Activated CD4-positive, alpha-beta memory T cell treated with anti-CD3 and anti-CD28 coated beads, Interleukin-2, amount 10 ng/mL, durations not matched to agents 7 days and 5 days (primary cell): ENCODE data around the gene TOP3A. TPM values are rescaled to one million over a fixed set of nuclear protein-coding genes. Genes with fewer than 3 reads are reported as not detected.
A peak's percentile ranks its signal among the peaks of the same experiment; 100 is the strongest.
"Not testable (repeated sequence)": the region's sequence is repeated elsewhere in the genome, so short reads cannot be mapped to it uniquely, and the experiment has no call there.

Experiments
- CTCF ChIA-PET: fragments of 350-600 bp; sonication (Branson Sonifier 250); formaldehyde crosslinking; loops from one replicate; lab custom pipeline; 2021; ENCODE audit warnings: antibody characterized with exemption, inconsistent platforms; lab: Charles Lee
- POLR2A ChIA-PET: fragments of 350-600 bp; sonication (Branson Sonifier 250); formaldehyde crosslinking; loops from one replicate; lab custom pipeline; 2021; ENCODE audit warnings: antibody characterized with exemption; lab: Charles Lee
- DNase-seq: peaks from one replicate; pipeline ENCODE4 v3.0.0-alpha.2; 2020
- H3K27ac Mint-ChIP-seq: one replicate; pipeline ENCODE4 v1.8.0; 2021; ENCODE audit warnings: mild to moderate bottlenecking, mixed read lengths
- H3K27me3 Mint-ChIP-seq: one replicate; pipeline ENCODE4 v1.8.0; 2021; ENCODE audit warnings: mixed read lengths
- H3K36me3 Mint-ChIP-seq: one replicate; pipeline ENCODE4 v1.8.0; 2021; ENCODE audit warnings: low read depth, mixed read lengths
- H3K4me1 Mint-ChIP-seq: one replicate; pipeline ENCODE4 v1.8.0; 2021; ENCODE audit warnings: mixed read lengths
- H3K4me3 Mint-ChIP-seq: one replicate; pipeline ENCODE4 v1.8.0; 2021; ENCODE audit warnings: mild to moderate bottlenecking, mixed read lengths
- H3K9me3 Mint-ChIP-seq: one replicate; pipeline ENCODE4 v1.8.0; 2021; ENCODE audit warnings: mixed read lengths
- total RNA-seq, 2 experiments: library from RNA; stranded (reverse); gene quantifications; one replicate each; pipeline ENCODE4 v1.2.3, GENCODE V29; 2021

The TOP3A gene
- total RNA-seq, 2 experiments from 2014 or later: 51.4 to 54.9 TPM

- ChIA-PET POLR2A (interaction anchor here (1.0 to 1.9 kb wide), 4 partner anchors 12 to 66 kb away, joined by 3 to 8 read pairs (median 3); partner anchors contain the start of gene SHMT1), CTCF (interaction anchor here (0.9 kb wide), 1 partner anchor 11 kb away, joined by 3 read pairs; no protein-coding TSS in a partner anchor)
- Mint-ChIP-seq H3K36me3 (peaks cover 50% of the 10 kb centered on the region), H3K4me1 (peaks cover 59% of the 10 kb centered on the region), H3K9me3 (no peaks in the 10 kb centered on the region), H3K4me3 (no peak overlapping the region), H3K27me3 (no peaks in the 10 kb centered on the region), H3K27ac (no peak overlapping the region)
- DNase-seq: no peak
Measured at GRCh38 chr17:18320301-18320700, 5.5 kb upstream of the TOP3A start.

GRCh38 chr17:18319604-18320256 is 4.9 kb upstream of the TOP3A start:
- ChIA-PET POLR2A (interaction anchor here (1.0 to 1.9 kb wide), 4 partner anchors 13 to 66 kb away, joined by 3 to 8 read pairs (median 3); partner anchors contain the start of gene SHMT1), CTCF (interaction anchor here (0.9 kb wide), 1 partner anchor 11 kb away, joined by 3 read pairs; no protein-coding TSS in a partner anchor)
- no peak for DNase-seq
- Mint-ChIP-seq H3K36me3 (peaks cover 48% of the 10 kb centered on the region), H3K27me3 (no peaks in the 10 kb centered on the region), H3K4me1 (peaks cover 54% of the 10 kb centered on the region), H3K9me3 (no peaks in the 10 kb centered on the region), H3K4me3 (no peak overlapping the region), H3K27ac (no peak overlapping the region)

DNA sequence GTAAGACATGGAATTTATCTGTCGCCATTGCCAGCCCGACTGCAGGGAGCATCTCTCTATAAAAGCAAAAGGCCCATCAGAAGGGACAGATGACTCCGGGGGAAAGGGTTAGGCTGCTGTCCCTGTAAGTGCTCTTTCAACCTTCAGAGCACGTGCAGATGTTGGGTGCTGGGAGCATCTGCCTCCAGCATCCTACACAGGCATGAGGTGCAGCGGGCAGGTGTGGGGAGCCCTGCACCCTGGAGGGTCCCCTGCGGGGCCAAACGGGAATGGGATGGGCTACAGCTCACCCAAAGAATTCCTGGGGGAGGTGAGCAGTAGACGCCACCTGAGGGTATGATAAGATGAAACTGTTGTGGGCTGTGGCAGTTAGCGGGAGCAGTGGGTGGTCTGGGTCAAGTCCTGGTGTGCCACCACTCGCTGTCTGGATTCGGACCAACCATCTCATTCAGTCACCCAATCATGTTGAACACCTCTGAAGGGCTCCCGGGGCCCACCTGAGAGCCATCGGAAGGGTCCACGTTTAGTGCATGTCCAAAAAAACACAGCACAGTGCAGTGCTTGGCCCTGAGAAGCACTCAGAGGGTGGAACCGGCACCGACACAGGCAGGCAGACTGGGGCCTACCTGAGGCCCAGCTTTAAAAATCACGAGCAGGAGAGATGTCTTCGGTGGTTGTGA is 4.1 kb upstream of the TOP3A start:
- H3K27me3 Mint-ChIP-seq: no peaks in the 10 kb centered on the region
- peak overlapping the region; percentile 5 for H3K4me3 Mint-ChIP-seq
- peaks cover 41% of the 10 kb centered on the region for H3K36me3 Mint-ChIP-seq
- no peaks in the 10 kb centered on the region for H3K9me3 Mint-ChIP-seq
- ChIA-PET CTCF (no interaction called here), POLR2A (interaction anchor here (1.6 kb wide), 1 partner anchor 65 kb away, joined by 3 read pairs; no protein-coding TSS in a partner anchor)
- peaks cover 54% of the 10 kb centered on the region for H3K4me1 Mint-ChIP-seq
- H3K27ac Mint-ChIP-seq: no peak overlapping the region
- DNase-seq: no peak

DNA sequence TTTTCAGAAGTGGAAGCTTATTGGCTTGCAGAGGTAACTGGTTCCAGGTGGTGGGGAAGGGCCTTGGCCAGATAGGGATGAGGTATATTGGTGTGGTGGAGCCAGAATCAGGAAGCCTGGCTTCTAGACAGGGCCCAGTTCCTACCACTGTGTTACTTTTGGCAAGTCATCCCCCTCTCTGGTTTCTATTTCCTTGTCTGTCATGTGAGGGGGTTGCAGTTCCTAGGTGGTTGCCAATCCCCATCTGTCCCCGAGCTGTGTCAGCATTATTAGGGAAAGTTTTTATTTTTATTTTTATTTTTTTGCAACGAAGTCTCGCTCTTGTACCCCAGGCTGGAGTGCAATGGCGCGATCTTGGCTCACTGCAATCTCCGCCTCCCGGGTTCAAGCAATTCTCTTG is 3.3 kb upstream of the TOP3A start:
- no peak for DNase-seq
- H3K4me1 Mint-ChIP-seq: peaks cover 60% of the 10 kb centered on the region
- no peaks in the 10 kb centered on the region for H3K27me3 Mint-ChIP-seq
- H3K36me3 Mint-ChIP-seq: peaks cover 43% of the 10 kb centered on the region
- ChIA-PET CTCF (no interaction called here), POLR2A (no interaction called here)
- peak overlapping the region; percentile 19 for H3K4me3 Mint-ChIP-seq
- no peaks in the 10 kb centered on the region for H3K9me3 Mint-ChIP-seq
- H3K27ac Mint-ChIP-seq: no peak overlapping the region

DNA sequence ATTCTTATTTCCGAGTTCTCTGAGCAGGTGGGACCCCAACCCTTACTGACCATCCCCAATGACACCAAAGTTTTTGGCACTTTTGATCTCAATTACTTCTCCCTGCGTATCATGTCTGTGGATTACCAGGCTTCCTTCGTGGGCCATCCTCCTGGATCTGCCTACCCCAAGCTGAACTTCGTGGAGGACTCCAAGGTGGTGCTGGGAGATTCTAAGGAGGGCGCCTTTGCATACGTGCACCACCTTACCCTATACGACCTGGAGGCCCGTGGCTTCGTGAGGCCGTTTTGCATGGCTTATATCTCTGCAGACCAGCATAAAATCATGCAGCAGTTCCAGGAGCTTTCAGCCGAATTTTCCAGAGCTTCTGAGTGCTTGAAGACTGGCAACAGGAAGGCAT is 1.2 kb upstream of the TOP3A start:
- H3K9me3 Mint-ChIP-seq: no peaks in the 10 kb centered on the region
- peaks cover 54% of the 10 kb centered on the region for H3K36me3 Mint-ChIP-seq
- peak overlapping the region; percentile 92 for H3K4me3 Mint-ChIP-seq
- H3K27me3 Mint-ChIP-seq: no peaks in the 10 kb centered on the region
- ChIA-PET POLR2A (interaction anchor here (0.6 to 2.4 kb wide), 4 partner anchors 16 to 54 kb away, joined by 3 to 7 read pairs (median 6); partner anchors contain the start of gene SHMT1), CTCF (interaction anchor here (0.5 kb wide), 1 partner anchor 1930 kb away, joined by 3 read pairs; no protein-coding TSS in a partner anchor)
- H3K27ac Mint-ChIP-seq: peak overlapping the region; percentile 98
- DNase-seq: no peak
- H3K4me1 Mint-ChIP-seq: peaks cover 75% of the 10 kb centered on the region

GRCh38 chr17:18315562-18315922 is 748 bp upstream of the TOP3A start:
- Mint-ChIP-seq H3K9me3 (no peaks in the 10 kb centered on the region), H3K36me3 (peaks cover 55% of the 10 kb centered on the region), H3K4me1 (peaks cover 74% of the 10 kb centered on the region), H3K27ac (peak overlapping the region; percentile 98), H3K27me3 (no peaks in the 10 kb centered on the region), H3K4me3 (peak overlapping the region; percentile 92)
- ChIA-PET POLR2A (interaction anchor here (0.6 to 2.4 kb wide), 6 partner anchors 10 to 53 kb away, joined by 3 to 7 read pairs (median 4); partner anchors contain the start of gene SHMT1), CTCF (no interaction called here)
- peak; percentile 48 for DNase-seq

DNA sequence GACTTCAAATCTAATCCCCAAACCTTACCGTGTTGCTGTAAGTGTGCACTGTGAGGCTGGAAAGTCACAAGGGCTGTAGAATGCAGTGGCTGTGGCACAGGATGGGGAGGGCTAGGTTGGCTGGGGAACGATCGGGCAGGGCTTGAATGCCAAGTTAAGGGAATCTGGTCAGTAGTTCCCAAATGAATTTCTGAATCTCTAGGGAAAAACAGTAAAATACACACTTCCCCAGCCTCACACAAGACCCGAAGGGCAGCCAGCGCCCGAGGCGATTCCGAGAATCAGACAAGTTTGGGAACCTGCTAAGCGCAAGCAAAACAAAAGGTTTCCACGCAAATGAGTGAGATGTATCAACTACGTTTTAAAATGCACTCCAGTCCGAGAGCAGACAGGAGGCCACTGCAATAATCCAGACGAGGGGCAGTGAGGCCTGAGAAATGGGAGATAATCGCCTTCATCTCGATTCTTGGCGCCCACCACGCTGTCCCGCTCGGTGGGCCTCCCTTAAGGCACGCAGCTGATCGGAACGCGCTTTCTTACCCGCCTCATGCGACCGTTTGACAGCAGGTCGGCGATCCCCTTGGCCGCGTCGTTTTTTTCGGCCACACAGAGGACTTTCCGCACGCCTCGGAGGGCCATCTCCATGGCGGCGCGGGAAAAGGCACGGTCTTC is 599 bp downstream of the TOP3A start:
- no peak for DNase-seq
- CTCF ChIA-PET: no interaction called here
- Mint-ChIP-seq H3K27ac (peak overlapping the region; percentile 98), H3K9me3 (no peaks in the 10 kb centered on the region), H3K4me3 (peak overlapping the region; percentile 92), H3K4me1 (peaks cover 66% of the 10 kb centered on the region), H3K27me3 (no peaks in the 10 kb centered on the region), H3K36me3 (peaks cover 58% of the 10 kb centered on the region)
- POLR2A ChIA-PET: interaction anchor here (1.0 to 2.4 kb wide), 9 partner anchors 12 to 226 kb away, joined by 3 to 7 read pairs (median 4); partner anchors contain the start of gene DRG2

GRCh38 chr17:18309202-18309601 is 5.6 kb downstream of the TOP3A start:
- no peak for DNase-seq
- Mint-ChIP-seq H3K4me1 (peaks cover 32% of the 10 kb centered on the region), H3K27me3 (no peaks in the 10 kb centered on the region), H3K9me3 (no peaks in the 10 kb centered on the region), H3K36me3 (peaks cover 51% of the 10 kb centered on the region), H3K4me3 (no peak overlapping the region), H3K27ac (no peak overlapping the region)
- ChIA-PET CTCF (no interaction called here), POLR2A (no interaction called here)

- CTCF ChIA-PET, H3K4me1 Mint-ChIP-seq, H3K27me3 Mint-ChIP-seq, H3K27ac Mint-ChIP-seq, DNase-seq, H3K4me3 Mint-ChIP-seq, POLR2A ChIA-PET, H3K9me3 Mint-ChIP-seq: not testable (repeated sequence)
- peaks cover 59% of the 10 kb centered on the region for H3K36me3 Mint-ChIP-seq
Measured at GRCh38 chr17:18303206-18303605, 11.6 kb downstream of the TOP3A start.

- H3K9me3 Mint-ChIP-seq: no peaks in the 10 kb centered on the region
- H3K4me3 Mint-ChIP-seq: no peak overlapping the region
- CTCF ChIA-PET: no interaction called here
- H3K36me3 Mint-ChIP-seq: peaks cover 56% of the 10 kb centered on the region
- H3K27me3 Mint-ChIP-seq: no peaks in the 10 kb centered on the region
- no peaks in the 10 kb centered on the region for H3K4me1 Mint-ChIP-seq
- no peak for DNase-seq
- H3K27ac Mint-ChIP-seq: no peak overlapping the region
- POLR2A ChIA-PET: interaction anchor here (0.9 kb wide), 1 partner anchor 33 kb away, joined by 3 read pairs; no protein-coding TSS in a partner anchor
Measured at GRCh38 chr17:18300725-18301480, 13.9 kb downstream of the TOP3A start.

GRCh38 chr17:18298061-18298460 is 16.7 kb downstream of the TOP3A start:
- H3K4me1 Mint-ChIP-seq, CTCF ChIA-PET, H3K27me3 Mint-ChIP-seq, H3K9me3 Mint-ChIP-seq, DNase-seq, H3K27ac Mint-ChIP-seq, H3K4me3 Mint-ChIP-seq, POLR2A ChIA-PET: not testable (repeated sequence)
- H3K36me3 Mint-ChIP-seq: peaks cover 51% of the 10 kb centered on the region
